Limb (tissue), 2 donors: ENCODE results near the gene KCNIP2.

Experiments used
- DNase-seq, 2 donors: peaks; one replicate each; pipeline ENCODE4 v3.0.0-alpha.2; 2016; ENCODE audit errors: extremely low spot score in 2 of 2

KCNIP2 gene

DNA sequence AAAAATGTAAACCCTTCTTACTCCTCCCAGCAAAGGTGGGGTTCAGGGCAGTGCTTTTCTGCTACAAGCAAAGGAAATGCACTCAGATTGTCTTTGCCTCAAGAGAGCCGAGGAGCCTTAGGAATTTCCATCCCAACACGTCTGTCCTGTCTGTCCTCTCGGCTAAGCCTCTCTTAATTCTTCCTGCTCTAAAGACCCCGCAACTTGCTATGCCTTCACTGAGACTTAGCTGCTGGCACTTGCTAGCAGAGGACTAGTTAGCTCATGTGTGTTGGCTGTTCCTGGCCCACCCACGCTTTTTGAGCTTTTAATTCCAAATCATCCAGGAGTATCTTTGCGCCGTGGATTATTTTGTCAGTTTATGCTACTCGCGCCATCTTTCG lies 59.9 kb downstream of the KCNIP2 start:
- no peak for DNase-seq

DNA sequence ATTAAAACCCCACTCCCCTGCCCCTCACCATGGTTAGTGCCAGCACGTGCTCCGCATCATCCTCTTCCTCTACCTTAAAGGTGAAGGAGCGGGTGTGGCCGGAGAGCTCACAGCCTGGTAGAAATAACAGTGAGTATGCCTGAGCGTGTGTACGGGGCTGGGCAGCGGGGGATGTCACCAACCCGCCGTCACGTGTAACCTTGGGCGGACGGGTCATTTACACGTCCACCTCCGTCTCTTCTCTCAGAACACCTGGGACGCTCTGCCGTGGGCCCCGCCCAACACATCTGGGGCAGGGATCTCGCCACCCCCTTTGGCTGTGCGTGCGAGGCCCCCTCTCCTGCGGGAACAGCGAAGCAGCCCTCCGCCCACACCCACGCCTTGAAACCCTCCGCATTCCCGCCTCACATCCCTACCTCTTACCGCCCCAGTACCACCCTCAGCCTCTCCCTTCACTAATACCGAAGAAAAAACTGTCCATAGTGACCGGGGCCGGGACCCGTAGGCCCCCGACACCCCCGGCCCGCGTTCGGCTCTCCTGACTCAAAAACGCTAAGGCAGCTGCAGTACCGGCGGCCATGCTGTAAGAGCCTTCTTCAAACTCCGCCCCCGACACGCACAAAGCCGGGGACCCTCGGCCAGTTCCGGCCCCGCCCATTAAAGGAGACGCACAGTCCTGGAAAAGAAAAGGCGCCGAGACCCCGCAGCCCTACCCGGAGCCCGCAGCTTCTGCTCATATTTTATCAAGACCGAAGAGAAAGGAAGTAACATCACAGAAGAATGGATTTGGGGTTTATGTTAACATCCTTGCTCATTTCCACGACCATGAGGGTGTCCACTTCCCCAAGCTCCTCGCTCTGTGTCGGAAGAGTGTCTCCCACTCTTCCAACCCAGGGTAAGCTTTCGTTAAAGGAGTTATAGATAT lies 60.5 kb downstream of the KCNIP2 start, which contains the start of gene NPM3:
Gene NPM3, minus strand, starts transcription at position 636 of the 925 bp plus-strand sequence. Its CDS starts 56 bp downstream, at position 580.
- DNase-seq: peak; percentile 90 to 93

DNA sequence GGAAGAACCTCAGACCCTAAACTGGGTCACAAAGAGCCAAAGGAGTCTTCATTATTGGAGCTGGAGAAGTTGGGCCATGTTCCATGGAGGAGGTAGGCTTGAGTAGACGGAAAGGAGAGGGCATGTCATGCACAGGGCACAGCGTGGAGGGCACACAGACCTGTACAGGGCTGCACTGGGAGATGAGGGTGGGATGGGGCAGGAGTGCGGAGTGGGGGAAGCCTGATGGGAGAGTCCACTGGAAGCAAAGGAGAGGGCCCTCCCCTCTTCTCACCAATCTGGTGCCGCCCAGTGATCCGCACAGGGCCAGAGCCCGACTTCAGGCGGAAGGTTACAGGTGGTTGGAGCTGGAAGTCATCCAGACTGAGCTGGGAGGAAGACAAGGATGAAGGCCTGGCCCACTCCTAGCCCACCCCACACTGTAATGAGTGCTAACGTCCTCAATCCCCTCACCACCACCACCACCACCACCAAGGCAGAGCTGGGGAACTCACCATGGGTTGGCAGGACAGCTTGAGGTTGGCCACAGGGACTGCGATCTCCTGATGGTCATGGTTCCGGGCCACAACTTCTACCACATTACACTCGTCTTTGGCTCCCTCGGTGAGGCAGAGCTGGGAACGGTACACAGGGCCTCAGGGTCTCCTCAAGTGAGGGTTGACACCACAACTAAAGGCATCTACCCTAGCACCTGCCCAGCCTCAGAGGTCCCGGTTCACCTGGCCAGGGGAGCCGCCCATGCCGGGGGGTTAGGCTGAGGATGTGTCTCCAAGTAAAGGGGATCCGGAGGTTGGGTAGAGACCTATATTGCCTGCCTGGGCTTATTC lies 61.4 kb downstream of the KCNIP2 start:
- DNase-seq: no peak

GRCh38 chr10:101781655-101781983 lies 62.0 kb downstream of the KCNIP2 start:
- no peak for DNase-seq

DNA sequence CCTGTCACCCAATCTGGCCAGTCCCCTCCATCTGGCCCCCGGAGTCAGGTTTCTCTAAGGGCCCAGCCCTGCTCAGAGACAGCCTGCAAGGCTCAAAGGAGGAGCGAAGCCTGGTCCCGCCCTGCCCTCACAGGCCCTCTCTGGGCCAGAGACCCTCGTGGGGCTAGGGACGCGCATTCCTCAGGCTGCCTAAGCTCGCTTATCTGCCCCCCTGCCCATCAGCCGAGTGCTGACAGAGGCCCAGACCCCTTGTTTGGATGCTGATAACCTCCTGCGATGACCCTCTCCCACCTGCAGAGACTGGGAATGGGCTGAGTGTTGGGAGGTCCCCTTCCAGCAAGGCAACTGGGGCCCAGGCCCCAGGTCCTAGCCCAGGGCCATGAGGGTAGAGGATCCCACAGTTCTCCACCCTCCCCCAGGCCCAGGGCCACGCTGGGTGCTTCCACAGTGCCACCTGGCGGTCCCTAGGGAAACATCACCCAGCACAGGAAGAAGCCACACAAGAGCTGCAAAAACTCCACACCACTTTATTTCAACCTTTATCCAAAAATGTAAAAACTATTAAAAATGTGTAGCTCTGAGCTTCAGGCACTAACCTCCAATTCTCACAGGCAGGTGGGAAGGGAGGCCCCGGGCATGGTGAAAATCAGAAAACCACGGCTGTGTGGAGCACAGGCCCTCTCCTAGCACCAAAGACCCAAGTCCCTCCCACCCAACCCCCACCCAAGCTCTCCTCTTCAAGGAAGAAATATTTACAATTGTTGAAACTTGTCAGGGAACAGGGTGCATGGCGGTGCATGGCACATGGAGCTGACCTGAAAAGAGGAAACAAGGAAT lies 62.6 kb downstream of the KCNIP2 start:
- peak; percentile 28 to 72 for DNase-seq

- DNase-seq: no peak
These were observed 63.3 kb downstream of the KCNIP2 start for GRCh38 chr10:101780187-101780817.

DNA sequence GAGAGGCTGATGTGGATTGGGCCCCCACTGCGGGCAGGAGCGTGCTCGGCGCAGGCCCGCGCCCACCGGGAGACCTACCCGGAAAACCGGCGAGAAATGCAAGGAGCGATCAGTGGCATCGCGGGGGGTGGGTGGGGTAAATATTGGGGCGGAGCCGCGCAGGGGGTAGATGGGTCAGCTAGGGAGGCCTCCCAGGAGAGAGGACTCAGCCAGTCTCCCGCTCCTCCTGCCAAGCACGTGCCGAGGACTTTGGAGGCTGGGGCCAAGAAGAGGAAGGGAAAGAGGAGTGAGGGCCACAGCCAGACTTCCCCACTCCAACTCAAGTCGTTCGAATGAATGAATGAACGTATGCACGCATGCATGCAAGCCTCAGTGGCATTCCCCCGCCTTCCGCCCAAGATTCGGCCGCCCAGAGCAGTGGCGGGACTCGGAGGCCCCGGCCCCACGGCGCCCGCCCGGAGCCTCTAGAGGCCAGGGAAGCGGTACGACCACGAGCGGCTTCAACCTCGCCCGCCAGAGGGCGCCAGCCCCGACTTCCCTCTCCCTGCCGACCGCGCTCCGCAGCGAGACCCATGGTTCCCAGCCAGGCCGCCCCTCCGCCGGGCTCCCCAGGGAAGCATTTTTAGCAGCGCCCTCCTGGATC lies 63.9 kb downstream of the KCNIP2 start:
- DNase-seq: peak; percentile 36 to 88

DNA sequence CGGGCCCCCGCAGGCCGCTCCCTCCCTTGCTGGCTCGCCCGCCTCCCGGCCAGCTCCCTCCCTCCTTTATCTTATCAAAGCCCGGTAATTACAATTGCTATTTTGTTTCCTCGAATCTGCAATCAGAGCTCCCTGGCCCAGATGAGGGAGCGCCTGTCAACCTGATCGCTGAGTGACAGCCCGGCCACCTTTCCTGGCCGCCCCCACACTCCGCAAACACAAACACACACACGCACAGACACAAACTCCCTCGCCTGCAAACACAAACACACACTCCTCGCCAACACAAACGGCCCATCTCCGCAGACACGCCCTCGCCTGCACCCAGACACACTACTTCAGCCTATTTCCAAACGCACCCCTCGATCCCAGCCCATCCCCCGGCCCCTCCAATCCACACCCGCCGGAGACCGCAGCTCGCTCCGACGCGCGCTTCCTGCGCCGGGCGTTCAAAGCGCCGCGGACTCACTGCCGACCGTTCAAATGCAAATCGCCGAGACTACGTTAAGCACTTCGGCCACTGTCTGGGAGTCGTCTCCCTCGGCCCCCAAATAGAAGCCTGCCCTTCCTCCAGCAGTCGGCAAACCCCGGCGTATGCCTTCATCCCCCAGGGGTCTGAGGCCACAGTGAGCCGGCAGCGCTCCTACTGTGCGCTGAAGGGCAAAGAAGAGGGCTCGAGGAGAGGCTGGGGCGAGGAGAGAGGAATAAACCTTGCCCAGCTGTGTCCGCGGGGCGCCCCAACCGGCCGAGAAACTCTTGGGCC lies 64.6 kb downstream of the KCNIP2 start:
- DNase-seq: peak in 1 of 2 donors; percentile 51

DNA sequence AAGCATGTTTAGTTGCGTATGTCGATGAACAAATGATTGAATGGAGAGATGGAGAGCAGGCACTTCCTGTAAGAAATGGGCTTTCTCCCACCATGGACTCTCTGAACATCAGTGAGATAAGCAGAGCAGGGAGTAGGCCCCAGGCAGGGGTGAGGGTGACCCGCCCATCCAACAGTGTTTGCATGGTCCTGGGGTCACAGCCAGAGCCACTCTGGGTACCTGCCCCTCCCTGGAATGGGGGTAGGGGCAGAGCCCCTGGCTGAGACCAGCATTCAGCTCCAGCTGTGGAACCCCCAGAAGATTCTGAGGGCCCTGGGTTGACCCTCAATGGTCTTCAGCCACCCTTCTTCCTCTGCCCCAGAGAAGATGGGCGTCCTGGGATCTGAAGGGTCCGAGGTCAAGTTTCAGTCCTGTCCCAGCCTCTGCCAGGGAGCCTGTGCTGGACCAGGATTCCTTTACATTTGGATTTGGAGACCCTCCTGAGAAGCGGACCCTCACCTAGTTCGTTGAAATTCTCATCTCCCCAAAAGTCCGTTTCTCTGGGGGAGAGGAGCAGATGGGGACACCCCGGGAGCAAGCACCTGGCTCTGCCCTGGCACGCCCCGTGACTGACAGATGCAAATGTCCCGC lies 65.3 kb downstream of the KCNIP2 start:
- no peak for DNase-seq

DNA sequence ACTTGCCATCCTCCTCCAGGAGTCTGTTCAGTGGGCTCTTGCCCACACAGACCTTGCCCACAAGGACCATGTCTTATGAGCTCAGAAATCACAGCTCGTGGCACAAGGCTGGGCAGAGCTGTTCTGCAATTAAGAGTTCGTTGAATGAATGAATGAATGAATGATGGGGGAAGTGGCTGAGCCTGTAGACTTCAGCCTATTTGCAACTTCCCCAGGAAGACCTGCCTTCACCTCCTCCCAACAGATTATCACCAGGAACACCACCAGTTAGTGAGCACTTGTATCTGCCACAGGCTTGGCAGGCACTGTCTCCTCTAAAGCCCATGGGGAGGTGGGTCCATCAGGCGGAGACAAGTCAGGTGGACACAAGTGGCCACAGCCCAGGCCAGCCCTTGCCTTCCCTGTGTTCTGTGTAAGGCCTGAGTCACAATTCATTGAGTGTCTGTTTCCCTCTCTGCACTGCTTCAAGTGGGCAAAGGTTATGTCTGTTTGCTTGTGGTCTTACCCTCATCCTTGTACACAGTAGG lies 65.9 kb downstream of the KCNIP2 start:
- DNase-seq: no peak

- DNase-seq: peak in 1 of 2 donors; percentile 46
These were observed 67.3 kb downstream of the KCNIP2 start for GRCh38 chr10:101776161-101776817.
